Mesodermal cell (in vitro differentiated cells): ENCODE measurements around the gene AATK.

ENCODE experiments used
- H3K27ac ChIP-seq: 2 replicates; pipeline ENCODE4 v1.7.0; 2013; ENCODE audit warnings: mild to moderate bottlenecking, low read depth, low read length, moderate library complexity; ENCODE audit not compliant: severe bottlenecking
- H3K36me3 ChIP-seq: 2 replicates; pipeline ENCODE4 v1.7.1; 2013; ENCODE audit warnings: mild to moderate bottlenecking, low read length, moderate library complexity; ENCODE audit not compliant: control insufficient read depth, insufficient read depth
- H3K4me1 ChIP-seq: one replicate; pipeline ENCODE4 v1.7.1; 2013; ENCODE audit warnings: mild to moderate bottlenecking, low read length; ENCODE audit not compliant: insufficient read depth, control insufficient read depth, poor library complexity, severe bottlenecking
- H3K4me3 ChIP-seq: 2 replicates; pipeline ENCODE4 v1.7.0; 2013; ENCODE audit warnings: low read length, control low read depth, mild to moderate bottlenecking; ENCODE audit not compliant: insufficient read depth, poor library complexity, severe bottlenecking; ENCODE audit errors: extremely low read depth
- H3K9me3 ChIP-seq: 2 replicates; pipeline ENCODE4 v1.7.1; 2013; ENCODE audit warnings: mild to moderate bottlenecking, low read length, moderate library complexity; ENCODE audit not compliant: control insufficient read depth
- WGBS, 2 experiments: methylation state at CpG; one replicate each; pipeline ENCODE4 v1.1.5; 2013; ENCODE audit warnings: missing lambda C conversion rate in 2 of 2; ENCODE audit not compliant: insufficient coverage in 2 of 2; 5-methylcytosine and 5-hydroxymethylcytosine counted together

AATK gene

GRCh38 chr17:81095383-81095762 lies 70.6 kb downstream of the AATK start:
- H3K4me1 ChIP-seq = peaks cover 59% of the 10 kb centered on the region
- H3K27ac ChIP-seq = peak overlapping the region; percentile 94
- 63 to 72% methylated on average over 7 to 10 of the region's 13 CpGs for WGBS, 2 experiments
- peaks cover 6% of the 10 kb centered on the region for H3K36me3 ChIP-seq
- H3K9me3 ChIP-seq = no peaks in the 10 kb centered on the region
- no peak overlapping the region for H3K4me3 ChIP-seq

GRCh38 chr17:81094509-81095382 lies 71.3 kb downstream of the AATK start:
- Histone ChIP-seq H3K4me1 (peaks cover 61% of the 10 kb centered on the region), H3K36me3 (peaks cover under 1% of the 10 kb centered on the region), H3K4me3 (no peak overlapping the region), H3K27ac (peak overlapping the region; percentile 94), H3K9me3 (no peaks in the 10 kb centered on the region)
- 34 to 46% methylated on average over 21 to 27 of the region's 33 CpGs for WGBS, 2 experiments

GRCh38 chr17:81093619-81094508 lies 72.2 kb downstream of the AATK start:
- H3K4me1 ChIP-seq = peaks cover 61% of the 10 kb centered on the region
- no peaks in the 10 kb centered on the region for H3K9me3 ChIP-seq
- no peaks in the 10 kb centered on the region for H3K36me3 ChIP-seq
- H3K27ac ChIP-seq = peak overlapping the region; percentile 94
- WGBS, 2 experiments = 77 to 79% methylated on average over 18 to 19 of the region's 21 CpGs
- H3K4me3 ChIP-seq = no peak overlapping the region

GRCh38 chr17:81092518-81093095 lies 73.4 kb downstream of the AATK start:
- Histone ChIP-seq H3K9me3 (no peaks in the 10 kb centered on the region), H3K27ac (no peak overlapping the region), H3K36me3 (peaks cover 12% of the 10 kb centered on the region), H3K4me3 (no peak overlapping the region), H3K4me1 (peaks cover 50% of the 10 kb centered on the region)
- WGBS, 2 experiments = 91 to 94% methylated on average over 19 to 22 of the region's 24 CpGs

- peaks cover 44% of the 10 kb centered on the region for H3K4me1 ChIP-seq
- no peak overlapping the region for H3K27ac ChIP-seq
- H3K4me3 ChIP-seq = no peak overlapping the region
These were observed 74.1 kb downstream of the AATK start for GRCh38 chr17:81091774-81092517.

GRCh38 chr17:81091154-81091553 lies 74.9 kb downstream of the AATK start:
- 91 to 92% methylated on average over 6 to 7 of the region's 9 CpGs for WGBS, 2 experiments
- Histone ChIP-seq H3K4me1 (peaks cover 36% of the 10 kb centered on the region), H3K36me3 (peaks cover 20% of the 10 kb centered on the region), H3K27ac (no peak overlapping the region), H3K9me3 (no peaks in the 10 kb centered on the region), H3K4me3 (no peak overlapping the region)

More at GRCh38 chr17:81091774-81092517, 74.1 kb downstream of the AATK start:
- Histone ChIP-seq H3K36me3 (peaks cover 16% of the 10 kb centered on the region), H3K9me3 (no peaks in the 10 kb centered on the region)
- 96% methylated on average over 19 of the region's 23 CpGs for WGBS, 2 experiments

GRCh38 chr17:81090361-81091136 lies 75.5 kb downstream of the AATK start:
- Histone ChIP-seq H3K9me3 (no peaks in the 10 kb centered on the region), H3K4me3 (no peak overlapping the region), H3K4me1 (peaks cover 30% of the 10 kb centered on the region), H3K27ac (no peak overlapping the region), H3K36me3 (peaks cover 22% of the 10 kb centered on the region)
- 64 to 65% methylated on average over 17 to 18 of the region's 26 CpGs for WGBS, 2 experiments

GRCh38 chr17:81086789-81087551 lies 79.1 kb downstream of the AATK start:
- WGBS, 2 experiments = 94 to 95% methylated on average over 31 to 32 of the region's 32 CpGs

GRCh38 chr17:81085420-81085911 lies 80.6 kb downstream of the AATK start:
- H3K36me3 ChIP-seq = peaks cover 28% of the 10 kb centered on the region
- H3K4me1 ChIP-seq = peaks cover 3% of the 10 kb centered on the region
- no peak overlapping the region for H3K4me3 ChIP-seq
- H3K9me3 ChIP-seq = no peaks in the 10 kb centered on the region
- 92 to 93% methylated on average over 20 of the region's 20 CpGs for WGBS, 2 experiments
- no peak overlapping the region for H3K27ac ChIP-seq

More at GRCh38 chr17:81086789-81087551, 79.1 kb downstream of the AATK start:
- Histone ChIP-seq H3K36me3 (peaks cover 28% of the 10 kb centered on the region), H3K4me1 (peaks cover 6% of the 10 kb centered on the region), H3K27ac (no peak overlapping the region), H3K9me3 (no peaks in the 10 kb centered on the region), H3K4me3 (no peak overlapping the region)
